BJ (cell line): ENCODE results near the gene STK32C. TPM values are rescaled to one million over a fixed set of nuclear protein-coding genes. Genes with fewer than 3 reads are reported as not detected.

Source experiments
- CTCF ChIA-PET: fragments of 350-600 bp; formaldehyde crosslinking; extraction: SDS; loops from one replicate; lab custom pipeline; 2021; ENCODE audit warnings: antibody characterized with exemption, inconsistent platforms; lab: Yijun Ruan, JAX
- POLR2A ChIA-PET: fragments of 300-600 bp; sonication (Branson Sonifier 250); formaldehyde crosslinking; extraction: SDS; loops from one replicate; lab custom pipeline; 2021; ENCODE audit warnings: antibody characterized with exemption; lab: Charles Lee
- DNase-seq: peaks from one replicate; pipeline ENCODE4 v3.0.0-alpha.2; 2011; ENCODE audit warnings: low read depth
- H3K27me3 ChIP-seq: 2 replicates; pipeline ENCODE4 v1.6.0; 2011; ENCODE audit warnings: low read length; ENCODE audit not compliant: control insufficient read depth, insufficient read depth
- H3K36me3 ChIP-seq: 2 replicates; pipeline ENCODE4 v1.5.1; 2011; ENCODE audit warnings: low read length; ENCODE audit not compliant: control insufficient read depth, insufficient read depth
- H3K4me3 ChIP-seq: 2 replicates; pipeline ENCODE4 v1.5.1; 2011; ENCODE audit warnings: low read depth, mild to moderate bottlenecking, control low read depth, low read length
- CTCF ChIP-seq: IDR thresholded peaks from 2 replicates; pipeline ENCODE4 v1.5.1; 2011; ENCODE audit warnings: low read depth, mild to moderate bottlenecking, control low read depth, inconsistent platforms, low read length, moderate library complexity; ENCODE audit not compliant: insufficient read depth
- polyA plus RNA-seq: library from polyadenylated mRNA; depleted of rRNA; stranded (reverse); fragments of >200 nt; gene quantifications from 2 replicates; pipeline ENCODE4 v1.2.3, GENCODE V29; 2011

Gene STK32C
- polyA plus RNA-seq, 1 experiment, result 12.1 TPM

- Histone ChIP-seq H3K27me3 (no peaks in the 10 kb centered on the region), H3K4me3 (no peak overlapping the region), H3K36me3 (no peaks in the 10 kb centered on the region; the same call in 1 of the 2 replicates)
- POLR2A ChIA-PET, result no interaction called here
- DNase-seq, result no peak
- TF ChIP-seq CTCF, result no peak
- CTCF ChIA-PET, result no interaction called here
Measured at GRCh38 chr10:132203256-132204077, 104.3 kb downstream of the STK32C start.

- no peak for DNase-seq
- ChIA-PET CTCF (no interaction called here), POLR2A (no interaction called here)
Measured at GRCh38 chr10:132202070-132202970, 105.4 kb downstream of the STK32C start.

GRCh38 chr10:132201111-132201969 is 106.4 kb downstream of the STK32C start:
- no peak for DNase-seq
- POLR2A ChIA-PET, result no interaction called here
- Histone ChIP-seq H3K27me3 (no peaks in the 10 kb centered on the region), H3K36me3 (no peaks in the 10 kb centered on the region; the same call in none of the 2 replicates), H3K4me3 (no peak overlapping the region)
- TF ChIP-seq CTCF, result no peak
- CTCF ChIA-PET, result no interaction called here

More at GRCh38 chr10:132202070-132202970, 105.4 kb downstream of the STK32C start:
- no peak overlapping the region for H3K4me3 ChIP-seq
- H3K36me3 ChIP-seq, result no peaks in the 10 kb centered on the region; the same call in none of the 2 replicates
- TF ChIP-seq CTCF, result no peak
- no peaks in the 10 kb centered on the region for H3K27me3 ChIP-seq

GRCh38 chr10:132200344-132201110 is 107.2 kb downstream of the STK32C start:
- no peaks in the 10 kb centered on the region for H3K27me3 ChIP-seq
- CTCF ChIA-PET, result no interaction called here
- TF ChIP-seq CTCF, result no peak
- POLR2A ChIA-PET, result no interaction called here
- DNase-seq, result no peak
- H3K4me3 ChIP-seq, result no peak overlapping the region
- H3K36me3 ChIP-seq, result no peaks in the 10 kb centered on the region; the same call in none of the 2 replicates
